HG03439 (cell line): ENCODE data around the gene SAP30L.

Experiments
- ATAC-seq: cut with Tn5 transposase; IDR thresholded peaks from one replicate; pipeline ENCODE4 v1.9.1; 2021; ENCODE audit warnings: mild to moderate bottlenecking, moderate library complexity; ENCODE audit not compliant: unreplicated experiment

Gene SAP30L

GRCh38 chr5:154505567-154505966 lies 59.8 kb downstream of the SAP30L start:
- no peak for ATAC-seq

- ATAC-seq, result no peak
Measured at GRCh38 chr5:154506049-154506715, 60.4 kb downstream of the SAP30L start.

GRCh38 chr5:154506716-154507080 lies 60.9 kb downstream of the SAP30L start:
- no peak for ATAC-seq

- no peak for ATAC-seq
Measured at GRCh38 chr5:154508114-154508513, 62.3 kb downstream of the SAP30L start.

- no peak for ATAC-seq
Measured at GRCh38 chr5:154509784-154510555, 64.2 kb downstream of the SAP30L start.
